Kidney epithelial cell (primary cell): ENCODE results near the gene KRT5. TPM values are rescaled to one million over a fixed set of nuclear protein-coding genes. Genes with fewer than 3 reads are reported as not detected.

Experiments used
- DNase-seq: peaks from one replicate; pipeline ENCODE4 v3.0.0-alpha.2; 2010; ENCODE audit warnings: low read depth
- H3K27me3 ChIP-seq: 2 replicates; pipeline ENCODE4 v1.6.0; 2011; ENCODE audit warnings: low read length; ENCODE audit not compliant: control insufficient read depth, insufficient read depth
- H3K36me3 ChIP-seq: 2 replicates; pipeline ENCODE4 v1.5.1; 2011; ENCODE audit warnings: low read length; ENCODE audit not compliant: control insufficient read depth, insufficient read depth
- H3K4me3 ChIP-seq: 2 replicates; pipeline ENCODE4 v1.5.1; 2011; ENCODE audit warnings: low read depth, mild to moderate bottlenecking, control low read depth, low read length
- CTCF ChIP-seq: IDR thresholded peaks from 2 replicates; pipeline ENCODE4 v1.5.1; 2011; ENCODE audit warnings: mild to moderate bottlenecking, moderate library complexity, low read length, control low read depth, inconsistent platforms; ENCODE audit not compliant: insufficient read depth, poor library complexity, severe bottlenecking
- total RNA-seq: library from RNA; depleted of rRNA; stranded (reverse); fragments of >200 nt; gene quantifications from 2 replicates; pipeline ENCODE4 v1.2.3, GENCODE V29; 2015

KRT5 gene
- total RNA-seq, 1 donor from 2014 or later: not detected

GRCh38 chr12:52486166-52487105 is 33.8 kb downstream of the KRT5 start:
- no peak for DNase-seq
- no peak for TF ChIP-seq CTCF
- Histone ChIP-seq H3K36me3 (no peaks in the 10 kb centered on the region), H3K4me3 (no peak overlapping the region), H3K27me3 (peaks cover 6% of the 10 kb centered on the region)

GRCh38 chr12:52480073-52480472 is 40.1 kb downstream of the KRT5 start:
- Histone ChIP-seq H3K36me3 (no peaks in the 10 kb centered on the region), H3K27me3 (peaks cover 2% of the 10 kb centered on the region), H3K4me3 (no peak overlapping the region)
- TF ChIP-seq CTCF: no peak
- DNase-seq: no peak

- no peak for DNase-seq
- no peak for TF ChIP-seq CTCF
- H3K27me3 ChIP-seq: peaks cover 2% of the 10 kb centered on the region
- H3K4me3 ChIP-seq: no peak overlapping the region
- no peaks in the 10 kb centered on the region for H3K36me3 ChIP-seq
Observed at GRCh38 chr12:52477651-52478050, 42.5 kb downstream of the KRT5 start.

- Histone ChIP-seq H3K36me3 (no peaks in the 10 kb centered on the region), H3K27me3 (no peaks in the 10 kb centered on the region), H3K4me3 (no peak overlapping the region)
- no peak for DNase-seq
- TF ChIP-seq CTCF: no peak
Observed at GRCh38 chr12:52474212-52474611, 46.0 kb downstream of the KRT5 start.

- Histone ChIP-seq H3K4me3 (no peak within 1 kb of the TSS), H3K36me3 (no peaks in the 10 kb centered on the region), H3K27me3 (no peaks in the 10 kb centered on the region)
- DNase-seq: no peak
- no peak for TF ChIP-seq CTCF
Observed at GRCh38 chr12:52473768-52474167, 46.4 kb downstream of the KRT5 start, which contains the start of gene KRT6C. KRT6C (minus strand) TSS chr12:52473805; CDS start chr12:52473737, 68 bp downstream.

- DNase-seq: no peak
Observed at GRCh38 chr12:52469853-52470252, 50.3 kb downstream of the KRT5 start.

More at GRCh38 chr12:52469853-52470252, 50.3 kb downstream of the KRT5 start:
- Histone ChIP-seq H3K4me3 (no peak overlapping the region), H3K36me3 (no peaks in the 10 kb centered on the region), H3K27me3 (no peaks in the 10 kb centered on the region)
- TF ChIP-seq CTCF: no peak
